Measurements from ENCODE around the gene ZXDC.

The ZXDC gene

GRCh38 chr3:126486360-126486847, 10.7 kb upstream of the ZXDC start:
- Histone ChIP-seq H3K36me3 (ENCODE audit: control insufficient read depth, low read depth, low read length) (no peaks in the 10 kb centered on the region), H3K9ac (ENCODE audit: low read length) (no peak overlapping the region), H3K27me3 (ENCODE audit: control insufficient read depth, insufficient read depth, low read length) (no peaks in the 10 kb centered on the region), H3K9me3 (ENCODE audit: control insufficient read depth, low read depth, low read length) (no peaks in the 10 kb centered on the region), H3K27ac (ENCODE audit: low read length) (no peak overlapping the region), H3K4me1 (ENCODE audit: control insufficient read depth, low read depth, low read length) (peaks cover 21% of the 10 kb centered on the region), H3K4me3 (ENCODE audit: low read length) (no peak overlapping the region)

- no peaks in the 10 kb centered on the region for H3K36me3 ChIP-seq (ENCODE audit: control insufficient read depth, low read depth, low read length)
- no peak overlapping the region for H3K4me3 ChIP-seq (ENCODE audit: low read length)
- H3K27me3 ChIP-seq (ENCODE audit: control insufficient read depth, insufficient read depth, low read length), result no peaks in the 10 kb centered on the region
- H3K4me1 ChIP-seq (ENCODE audit: control insufficient read depth, low read depth, low read length), result peaks cover 21% of the 10 kb centered on the region
- H3K9me3 ChIP-seq (ENCODE audit: control insufficient read depth, low read depth, low read length), result no peaks in the 10 kb centered on the region
- no peak overlapping the region for H3K27ac ChIP-seq (ENCODE audit: low read length)
- H3K9ac ChIP-seq (ENCODE audit: low read length), result no peak overlapping the region
These were observed 10.3 kb upstream of the ZXDC start for GRCh38 chr3:126485956-126486355.

GRCh38 chr3:126485176-126485897, 9.6 kb upstream of the ZXDC start:
- Histone ChIP-seq H3K9me3 (ENCODE audit: control insufficient read depth, low read depth, low read length) (no peaks in the 10 kb centered on the region), H3K4me3 (ENCODE audit: low read length) (peak overlapping the region; percentile 8), H3K4me1 (ENCODE audit: control insufficient read depth, low read depth, low read length) (peaks cover 21% of the 10 kb centered on the region), H3K9ac (ENCODE audit: low read length) (no peak overlapping the region), H3K27me3 (ENCODE audit: control insufficient read depth, insufficient read depth, low read length) (no peaks in the 10 kb centered on the region), H3K36me3 (ENCODE audit: control insufficient read depth, low read depth, low read length) (no peaks in the 10 kb centered on the region), H3K27ac (ENCODE audit: low read length) (peak overlapping the region; percentile 52)

GRCh38 chr3:126484662-126485061, 9.0 kb upstream of the ZXDC start:
- H3K4me1 ChIP-seq (ENCODE audit: control insufficient read depth, low read depth, low read length), result peaks cover 21% of the 10 kb centered on the region
- H3K4me3 ChIP-seq (ENCODE audit: low read length), result peak overlapping the region; percentile 8
- no peaks in the 10 kb centered on the region for H3K27me3 ChIP-seq (ENCODE audit: control insufficient read depth, insufficient read depth, low read length)
- peak overlapping the region; percentile 52 for H3K27ac ChIP-seq (ENCODE audit: low read length)
- H3K9ac ChIP-seq (ENCODE audit: low read length), result no peak overlapping the region
- no peaks in the 10 kb centered on the region for H3K9me3 ChIP-seq (ENCODE audit: control insufficient read depth, low read depth, low read length)
- no peaks in the 10 kb centered on the region for H3K36me3 ChIP-seq (ENCODE audit: control insufficient read depth, low read depth, low read length)

GRCh38 chr3:126484148-126484547, 8.5 kb upstream of the ZXDC start:
- no peaks in the 10 kb centered on the region for H3K9me3 ChIP-seq (ENCODE audit: control insufficient read depth, low read depth, low read length)
- no peak overlapping the region for H3K27ac ChIP-seq (ENCODE audit: low read length)
- no peak overlapping the region for H3K4me3 ChIP-seq (ENCODE audit: low read length)
- H3K27me3 ChIP-seq (ENCODE audit: control insufficient read depth, insufficient read depth, low read length), result no peaks in the 10 kb centered on the region
- H3K36me3 ChIP-seq (ENCODE audit: control insufficient read depth, low read depth, low read length), result no peaks in the 10 kb centered on the region
- H3K4me1 ChIP-seq (ENCODE audit: control insufficient read depth, low read depth, low read length), result peaks cover 21% of the 10 kb centered on the region
- H3K9ac ChIP-seq (ENCODE audit: low read length), result no peak overlapping the region

GRCh38 chr3:126483321-126483761, 7.7 kb upstream of the ZXDC start:
- Histone ChIP-seq H3K27me3 (ENCODE audit: control insufficient read depth, insufficient read depth, low read length) (no peaks in the 10 kb centered on the region), H3K27ac (ENCODE audit: low read length) (no peak overlapping the region), H3K4me3 (ENCODE audit: low read length) (no peak overlapping the region), H3K4me1 (ENCODE audit: control insufficient read depth, low read depth, low read length) (peaks cover 21% of the 10 kb centered on the region), H3K36me3 (ENCODE audit: control insufficient read depth, low read depth, low read length) (no peaks in the 10 kb centered on the region), H3K9ac (ENCODE audit: low read length) (no peak overlapping the region), H3K9me3 (ENCODE audit: control insufficient read depth, low read depth, low read length) (no peaks in the 10 kb centered on the region)

GRCh38 chr3:126482503-126483255, 7.0 kb upstream of the ZXDC start:
- H3K4me3 ChIP-seq (ENCODE audit: low read length), result no peak overlapping the region
- H3K36me3 ChIP-seq (ENCODE audit: control insufficient read depth, low read depth, low read length), result no peaks in the 10 kb centered on the region
- H3K9ac ChIP-seq (ENCODE audit: low read length), result no peak overlapping the region
- no peaks in the 10 kb centered on the region for H3K27me3 ChIP-seq (ENCODE audit: control insufficient read depth, insufficient read depth, low read length)
- H3K9me3 ChIP-seq (ENCODE audit: control insufficient read depth, low read depth, low read length), result no peaks in the 10 kb centered on the region
- H3K27ac ChIP-seq (ENCODE audit: low read length), result no peak overlapping the region
- peaks cover 21% of the 10 kb centered on the region for H3K4me1 ChIP-seq (ENCODE audit: control insufficient read depth, low read depth, low read length)

GRCh38 chr3:126481808-126482502, 6.3 kb upstream of the ZXDC start:
- Histone ChIP-seq H3K4me3 (ENCODE audit: low read length) (no peak overlapping the region), H3K27ac (ENCODE audit: low read length) (no peak overlapping the region), H3K36me3 (ENCODE audit: control insufficient read depth, low read depth, low read length) (no peaks in the 10 kb centered on the region), H3K4me1 (ENCODE audit: control insufficient read depth, low read depth, low read length) (peaks cover 21% of the 10 kb centered on the region), H3K9me3 (ENCODE audit: control insufficient read depth, low read depth, low read length) (no peaks in the 10 kb centered on the region), H3K27me3 (ENCODE audit: control insufficient read depth, insufficient read depth, low read length) (no peaks in the 10 kb centered on the region), H3K9ac (ENCODE audit: low read length) (no peak overlapping the region)

- Histone ChIP-seq H3K9ac (ENCODE audit: low read length) (no peak overlapping the region), H3K27me3 (ENCODE audit: control insufficient read depth, insufficient read depth, low read length) (no peaks in the 10 kb centered on the region), H3K36me3 (ENCODE audit: control insufficient read depth, low read depth, low read length) (no peaks in the 10 kb centered on the region), H3K4me1 (ENCODE audit: control insufficient read depth, low read depth, low read length) (peaks cover 19% of the 10 kb centered on the region), H3K4me3 (ENCODE audit: low read length) (no peak overlapping the region), H3K9me3 (ENCODE audit: control insufficient read depth, low read depth, low read length) (no peaks in the 10 kb centered on the region), H3K27ac (ENCODE audit: low read length) (no peak overlapping the region)
These were observed 5.2 kb upstream of the ZXDC start for GRCh38 chr3:126480861-126481260.

GRCh38 chr3:126480206-126480605, 4.5 kb upstream of the ZXDC start:
- Histone ChIP-seq H3K9ac (ENCODE audit: low read length) (no peak overlapping the region), H3K27me3 (ENCODE audit: control insufficient read depth, insufficient read depth, low read length) (no peaks in the 10 kb centered on the region), H3K9me3 (ENCODE audit: control insufficient read depth, low read depth, low read length) (no peaks in the 10 kb centered on the region), H3K27ac (ENCODE audit: low read length) (no peak overlapping the region), H3K36me3 (ENCODE audit: control insufficient read depth, low read depth, low read length) (no peaks in the 10 kb centered on the region), H3K4me3 (ENCODE audit: low read length) (no peak overlapping the region), H3K4me1 (ENCODE audit: control insufficient read depth, low read depth, low read length) (peaks cover 15% of the 10 kb centered on the region)

GRCh38 chr3:126479642-126480041, 4.0 kb upstream of the ZXDC start:
- H3K4me1 ChIP-seq (ENCODE audit: control insufficient read depth, low read depth, low read length), result peaks cover 10% of the 10 kb centered on the region
- H3K27me3 ChIP-seq (ENCODE audit: control insufficient read depth, insufficient read depth, low read length), result no peaks in the 10 kb centered on the region
- no peaks in the 10 kb centered on the region for H3K9me3 ChIP-seq (ENCODE audit: control insufficient read depth, low read depth, low read length)
- H3K36me3 ChIP-seq (ENCODE audit: control insufficient read depth, low read depth, low read length), result no peaks in the 10 kb centered on the region
- no peak overlapping the region for H3K9ac ChIP-seq (ENCODE audit: low read length)
- H3K27ac ChIP-seq (ENCODE audit: low read length), result no peak overlapping the region
- H3K4me3 ChIP-seq (ENCODE audit: low read length), result no peak overlapping the region

All from iPS-18a (cell line).